Fibroblast of the aortic adventitia (primary cell): ENCODE data around the gene STAT1. TPM values are rescaled to one million over a fixed set of nuclear protein-coding genes. Genes with fewer than 3 reads are reported as not detected.
"Not testable (repeated sequence)": the region's sequence is repeated elsewhere in the genome, so short reads cannot be mapped to it uniquely, and the experiment has no call there.

Source experiments
- DNase-seq: peaks from one replicate; pipeline ENCODE4 v3.0.0-alpha.2; 2010; ENCODE audit warnings: low read depth
- H3K4me3 ChIP-seq: 2 replicates; pipeline ENCODE4 v1.5.1; 2011; ENCODE audit warnings: low read depth, mild to moderate bottlenecking, control low read depth, low read length, moderate library complexity
- total RNA-seq: library from RNA; depleted of rRNA; stranded (reverse); fragments of >200 nt; gene quantifications from 2 replicates; pipeline ENCODE4 v1.2.3, GENCODE V29; 2012; ENCODE audit warnings: low replicate concordance
- TF ChIP-seq, protein P1 (sequence below): IDR thresholded peaks from 2 replicates; pipeline ENCODE4 v1.5.1; 2011; ENCODE audit warnings: mild to moderate bottlenecking, low read length, control low read depth, inconsistent platforms; ENCODE audit not compliant: insufficient read depth

Gene STAT1
- total RNA-seq, 1 donor, result 122 TPM

DNA sequence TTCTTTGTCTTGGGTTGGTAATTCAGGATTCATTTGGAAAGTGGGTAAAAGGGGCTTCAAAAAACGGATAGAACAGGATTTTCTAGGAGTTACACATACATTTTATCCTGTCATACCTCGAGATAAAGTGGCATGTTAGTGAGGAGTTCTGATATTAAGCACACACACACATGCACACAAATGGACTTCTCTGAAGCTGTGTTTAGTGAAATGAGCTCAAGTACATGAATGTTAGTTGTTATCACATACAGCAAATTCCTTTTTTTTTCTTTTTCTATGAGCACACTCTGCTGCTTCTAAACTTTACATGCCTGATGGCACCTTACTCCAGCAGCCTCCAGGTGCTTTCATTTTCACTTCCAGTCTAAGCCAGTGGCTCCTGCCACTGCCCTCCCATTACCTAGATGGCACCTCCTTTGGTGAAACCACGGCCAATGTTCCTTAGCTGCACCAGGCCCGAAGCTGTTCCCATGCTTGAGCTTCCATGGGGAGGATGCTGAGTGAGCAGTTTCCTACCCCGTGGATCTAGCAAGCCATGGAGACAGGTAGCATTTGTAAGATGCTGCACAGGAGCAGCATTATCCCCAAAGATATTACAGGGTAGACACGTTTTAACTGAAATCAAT lies 49.7 kb downstream of the STAT1 start:
- DNase-seq, result no peak
- H3K4me3 ChIP-seq, result no peak overlapping the region
- TF ChIP-seq, protein P1, sequence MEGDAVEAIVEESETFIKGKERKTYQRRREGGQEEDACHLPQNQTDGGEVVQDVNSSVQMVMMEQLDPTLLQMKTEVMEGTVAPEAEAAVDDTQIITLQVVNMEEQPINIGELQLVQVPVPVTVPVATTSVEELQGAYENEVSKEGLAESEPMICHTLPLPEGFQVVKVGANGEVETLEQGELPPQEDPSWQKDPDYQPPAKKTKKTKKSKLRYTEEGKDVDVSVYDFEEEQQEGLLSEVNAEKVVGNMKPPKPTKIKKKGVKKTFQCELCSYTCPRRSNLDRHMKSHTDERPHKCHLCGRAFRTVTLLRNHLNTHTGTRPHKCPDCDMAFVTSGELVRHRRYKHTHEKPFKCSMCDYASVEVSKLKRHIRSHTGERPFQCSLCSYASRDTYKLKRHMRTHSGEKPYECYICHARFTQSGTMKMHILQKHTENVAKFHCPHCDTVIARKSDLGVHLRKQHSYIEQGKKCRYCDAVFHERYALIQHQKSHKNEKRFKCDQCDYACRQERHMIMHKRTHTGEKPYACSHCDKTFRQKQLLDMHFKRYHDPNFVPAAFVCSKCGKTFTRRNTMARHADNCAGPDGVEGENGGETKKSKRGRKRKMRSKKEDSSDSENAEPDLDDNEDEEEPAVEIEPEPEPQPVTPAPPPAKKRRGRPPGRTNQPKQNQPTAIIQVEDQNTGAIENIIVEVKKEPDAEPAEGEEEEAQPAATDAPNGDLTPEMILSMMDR, result no peak

DNA sequence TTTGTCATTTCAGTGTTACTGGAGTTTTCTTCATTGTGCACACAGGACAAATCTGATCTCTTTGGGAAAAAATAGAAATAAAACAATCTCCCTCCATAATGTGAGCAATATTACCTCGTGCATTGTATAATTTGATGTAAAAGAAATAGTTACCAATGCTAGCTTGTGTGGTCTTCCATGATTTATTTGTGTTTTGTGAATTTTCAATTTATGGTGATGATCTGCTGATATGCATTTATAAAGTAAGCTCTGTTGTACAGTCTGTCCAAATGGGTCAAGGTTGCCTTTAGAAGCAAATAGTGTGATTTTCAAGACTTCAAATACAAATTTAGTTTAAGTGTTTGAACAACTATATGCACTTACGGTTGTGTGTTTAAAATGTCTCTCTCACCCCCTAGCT lies 50.9 kb downstream of the STAT1 start:
- DNase-seq, result no peak
- no peak overlapping the region for H3K4me3 ChIP-seq
- TF ChIP-seq, protein P1, result no peak

DNA sequence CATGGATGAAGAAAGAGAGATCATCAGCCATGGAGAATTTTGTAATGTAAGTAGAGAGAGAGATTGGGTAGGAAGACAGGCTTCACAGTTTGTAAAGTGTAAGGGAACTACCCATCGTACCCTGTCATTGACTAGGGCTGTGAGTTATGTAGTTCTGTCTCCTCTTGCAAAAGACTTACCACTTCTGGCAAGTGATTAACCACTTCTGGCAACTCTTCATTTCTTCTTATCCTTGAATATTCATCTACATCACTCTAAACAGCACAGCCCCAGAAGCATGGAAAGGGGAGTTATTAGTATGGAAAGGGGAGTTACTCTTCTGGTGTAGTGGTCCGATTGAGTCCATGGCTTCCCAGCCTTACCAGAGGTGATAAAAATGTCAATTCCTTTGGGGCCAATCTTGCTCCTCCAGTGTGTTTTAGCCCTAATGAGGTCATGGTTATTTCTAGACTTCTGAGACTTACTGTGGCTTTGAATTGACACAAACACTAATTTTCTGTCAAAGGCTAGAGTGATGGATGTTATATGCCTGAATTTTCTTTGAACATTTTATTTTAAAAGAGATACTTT lies 52.0 kb downstream of the STAT1 start:
- H3K4me3 ChIP-seq, result no peak overlapping the region
- DNase-seq, result peak; percentile 59
- TF ChIP-seq, protein P1, result no peak

DNA sequence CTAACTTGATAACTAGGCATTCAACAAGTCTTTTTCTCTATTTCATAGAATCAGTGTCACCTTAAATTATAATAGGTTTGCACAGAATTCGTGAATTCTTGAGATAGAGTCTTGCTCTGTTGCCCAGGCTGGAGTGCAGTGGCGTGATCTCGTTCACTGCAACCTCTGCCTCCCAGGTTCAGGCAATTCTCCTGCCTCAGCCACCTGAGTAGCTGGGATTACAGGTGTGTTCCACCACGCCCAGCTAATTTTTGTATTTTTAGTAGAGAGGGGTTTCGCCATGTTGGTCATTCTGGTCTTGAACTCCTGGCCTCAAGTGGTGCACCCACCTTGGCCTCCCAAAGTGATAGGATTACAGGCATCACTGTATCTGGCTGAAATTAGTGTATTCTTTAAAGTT lies 52.9 kb downstream of the STAT1 start:
- not testable (repeated sequence) for H3K4me3 ChIP-seq

DNA sequence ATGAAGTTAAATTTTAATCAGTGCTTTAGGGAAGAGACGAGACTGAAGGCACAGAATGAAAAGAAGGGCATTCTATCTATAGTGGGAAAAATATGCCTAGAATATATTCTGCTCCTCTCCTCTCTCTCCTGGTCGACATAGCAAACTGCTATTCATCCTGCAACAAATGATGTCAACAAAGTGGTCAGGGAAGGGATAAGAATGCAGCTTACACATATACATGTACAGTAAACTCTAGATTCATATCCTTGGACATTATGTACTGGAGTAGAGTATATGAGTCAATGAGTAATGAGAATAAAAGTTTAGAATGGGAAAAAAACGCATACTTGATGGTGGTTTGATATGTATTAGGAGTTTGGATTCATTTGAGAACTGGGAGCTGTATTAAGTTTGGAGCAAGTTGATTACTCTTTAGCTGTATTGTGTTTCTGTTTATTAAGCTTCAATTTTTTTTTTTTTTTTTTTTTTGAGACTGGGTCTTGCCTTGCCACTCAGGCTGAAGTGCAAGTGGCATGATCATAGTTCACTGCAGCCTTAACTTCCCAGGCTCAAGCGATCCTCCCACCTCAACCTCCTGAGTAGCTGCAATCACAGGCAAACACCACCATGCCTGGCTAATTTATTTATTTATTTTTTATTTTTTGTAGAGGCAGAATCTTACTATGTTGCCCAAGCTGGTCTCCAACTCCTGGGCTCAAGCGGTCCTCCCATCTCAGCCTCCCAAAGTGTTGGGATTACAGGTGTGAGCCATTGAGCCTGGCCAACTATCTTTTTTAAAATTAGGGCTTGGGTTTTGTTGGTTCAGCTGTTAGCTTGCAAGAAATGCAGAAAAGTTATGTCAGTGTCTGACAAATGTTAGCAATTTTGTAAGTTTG lies 53.8 kb downstream of the STAT1 start:
- H3K4me3 ChIP-seq, result no peak overlapping the region
- no peak for DNase-seq
- TF ChIP-seq, protein P1, result no peak

More for the DNA sequence above, 52.9 kb downstream of the STAT1 start:
- not testable (repeated sequence) for DNase-seq

DNA sequence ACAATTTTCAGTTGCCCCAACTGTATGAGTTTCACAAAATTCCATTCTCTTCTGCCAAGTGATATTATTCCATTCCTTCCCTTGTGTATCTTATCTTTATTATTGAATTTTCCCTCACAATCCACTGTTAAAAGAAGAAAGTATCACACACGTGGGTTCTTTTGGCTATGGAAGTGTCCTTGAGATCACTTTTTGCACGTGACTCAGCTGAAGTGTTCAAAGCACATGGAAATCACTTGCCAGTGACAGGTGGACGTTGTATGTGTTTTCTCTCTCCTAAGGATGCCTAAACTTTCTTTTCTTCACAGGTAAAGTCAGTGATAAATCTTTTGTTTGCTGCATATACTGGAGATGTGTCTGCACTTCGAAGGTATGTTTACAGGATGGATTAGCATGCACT lies 60.7 kb downstream of the STAT1 start:
- TF ChIP-seq, protein P1, result no peak
- DNase-seq, result peak; percentile 37
- H3K4me3 ChIP-seq, result no peak overlapping the region

DNA sequence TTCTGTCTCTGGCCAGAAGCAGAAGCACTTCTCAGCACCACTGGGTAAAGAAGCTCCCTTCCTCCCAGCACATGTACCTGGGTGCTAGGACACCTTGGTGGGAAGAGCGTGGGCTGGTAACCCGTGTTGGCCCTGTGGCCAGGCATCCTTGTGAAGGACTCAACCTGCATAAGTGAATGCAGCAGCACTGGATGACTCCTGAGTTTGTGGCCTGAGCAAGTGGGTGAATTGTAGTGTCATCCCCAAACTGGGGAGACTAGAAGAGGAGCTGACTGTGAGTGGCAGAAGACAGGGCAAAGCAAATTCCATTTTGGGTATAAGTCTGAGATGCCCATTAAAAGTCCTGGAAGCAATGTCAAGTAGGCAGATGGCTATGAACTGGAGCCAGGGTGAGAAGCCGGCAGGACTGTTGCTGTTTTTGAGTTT lies 63.4 kb downstream of the STAT1 start:
- TF ChIP-seq, protein P1, result no peak
- DNase-seq, result no peak
- H3K4me3 ChIP-seq, result no peak overlapping the region
